GM19468 (cell line): Measurements from ENCODE around the gene TTC16.

ENCODE experiments used
- ATAC-seq: cut with Tn5 transposase; IDR thresholded peaks from one replicate; pipeline ENCODE4 v1.9.1; 2021; ENCODE audit warnings: mild to moderate bottlenecking, moderate library complexity, moderate number of reproducible peaks; ENCODE audit not compliant: unreplicated experiment; ENCODE audit errors: extremely low read depth

Gene TTC16

GRCh38 chr9:127716412-127716811, 533 bp downstream of the TTC16 start:
- no peak for ATAC-seq

GRCh38 chr9:127717766-127718165, 1.9 kb downstream of the TTC16 start:
- no peak for ATAC-seq

DNA sequence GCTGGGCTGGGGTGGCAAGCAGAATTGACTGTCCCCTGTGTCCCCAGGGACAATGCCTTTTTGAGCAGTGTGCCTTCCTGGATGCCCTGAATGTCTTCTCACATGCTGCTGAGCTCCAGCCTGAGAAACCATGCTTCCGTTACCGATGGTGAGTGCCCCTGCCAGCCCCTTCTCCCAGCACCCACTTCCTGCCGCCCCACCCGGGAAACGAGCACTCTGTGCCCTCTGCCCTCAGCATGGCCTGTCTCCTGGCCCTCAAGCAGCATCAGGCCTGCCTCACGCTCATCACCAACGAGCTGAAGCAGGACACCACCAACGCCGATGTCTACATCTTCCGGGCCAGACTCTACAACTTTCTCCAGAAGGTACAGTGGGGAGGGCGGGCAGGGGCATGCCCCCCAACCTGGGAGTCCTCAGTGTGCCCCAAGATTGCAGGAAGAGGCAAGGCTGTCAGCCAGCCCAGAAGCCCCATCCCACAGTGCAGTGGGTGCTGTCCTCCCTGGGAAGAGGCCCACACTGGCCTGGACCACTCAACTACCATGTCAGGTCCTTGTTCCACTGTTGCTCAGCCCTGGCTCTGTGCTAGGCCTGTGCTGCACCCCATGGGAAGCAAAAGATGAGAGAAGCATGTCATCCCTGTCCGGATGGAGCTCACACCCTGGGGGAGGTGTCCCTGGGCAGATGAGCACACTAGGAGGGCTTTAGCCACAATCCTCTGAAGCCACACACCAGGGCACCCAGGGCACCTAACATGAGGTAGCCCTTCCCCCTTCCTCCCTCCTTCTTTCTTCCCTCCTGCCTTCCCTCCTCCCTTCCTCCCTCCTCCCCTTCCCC, 4.4 kb downstream of the TTC16 start:
- ATAC-seq, result no peak

DNA sequence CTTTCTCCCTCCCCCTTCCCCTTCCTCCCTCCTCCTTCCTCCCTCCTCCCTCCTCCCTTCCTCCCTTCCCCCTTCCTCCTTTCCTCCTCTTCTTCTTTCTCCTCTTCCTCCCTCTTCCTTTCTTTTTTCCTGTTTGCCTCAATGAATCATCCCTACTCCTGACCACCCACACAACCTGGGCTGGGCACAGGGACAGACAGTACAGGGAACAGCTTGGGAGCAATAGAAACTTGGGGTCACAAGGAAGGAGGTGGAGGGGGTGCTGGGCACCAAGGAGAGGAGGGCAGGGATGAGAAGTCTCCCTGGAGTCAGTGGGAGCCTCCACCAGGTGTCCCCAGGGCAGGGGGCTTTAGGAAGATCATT, 5.0 kb downstream of the TTC16 start:
- no peak for ATAC-seq

- no peak for ATAC-seq
Measured at GRCh38 chr9:127721391-127721821, 5.5 kb downstream of the TTC16 start.

DNA sequence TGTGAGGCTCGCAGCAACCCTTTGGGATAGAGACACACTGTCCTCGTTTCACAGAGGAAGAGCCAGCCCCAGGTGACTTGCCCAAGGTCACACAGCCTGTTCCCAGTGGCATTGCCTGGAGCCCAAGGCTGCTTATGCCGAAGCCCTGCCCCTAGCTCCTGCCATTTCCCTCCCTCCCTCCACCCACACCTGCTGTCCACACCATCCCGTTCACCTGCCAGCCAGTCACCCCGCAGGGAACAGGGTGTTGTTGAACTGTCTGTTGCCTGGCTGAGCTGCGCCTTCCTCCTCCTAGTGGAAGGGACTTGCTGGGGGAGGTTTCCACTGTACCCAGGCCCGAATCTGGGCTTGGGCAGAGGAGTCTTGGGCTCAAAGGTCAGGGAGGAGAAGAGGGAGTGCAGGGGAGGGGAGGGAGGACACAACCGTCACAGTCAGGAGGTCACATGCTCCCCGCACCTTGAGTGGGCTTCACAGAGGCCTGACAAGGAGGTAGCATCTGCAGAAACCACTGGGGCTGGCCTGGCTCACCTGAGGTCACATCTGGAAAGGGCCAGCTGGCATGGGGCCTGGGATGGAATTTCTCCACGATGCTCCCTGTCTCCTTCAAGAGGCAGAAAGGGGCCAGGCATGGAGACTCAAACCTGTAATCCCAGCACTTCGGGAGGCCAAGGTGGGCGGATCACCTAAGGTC, 6.3 kb downstream of the TTC16 start:
- no peak for ATAC-seq

- ATAC-seq, result no peak
Measured at GRCh38 chr9:127723013-127723412, 7.1 kb downstream of the TTC16 start.

DNA sequence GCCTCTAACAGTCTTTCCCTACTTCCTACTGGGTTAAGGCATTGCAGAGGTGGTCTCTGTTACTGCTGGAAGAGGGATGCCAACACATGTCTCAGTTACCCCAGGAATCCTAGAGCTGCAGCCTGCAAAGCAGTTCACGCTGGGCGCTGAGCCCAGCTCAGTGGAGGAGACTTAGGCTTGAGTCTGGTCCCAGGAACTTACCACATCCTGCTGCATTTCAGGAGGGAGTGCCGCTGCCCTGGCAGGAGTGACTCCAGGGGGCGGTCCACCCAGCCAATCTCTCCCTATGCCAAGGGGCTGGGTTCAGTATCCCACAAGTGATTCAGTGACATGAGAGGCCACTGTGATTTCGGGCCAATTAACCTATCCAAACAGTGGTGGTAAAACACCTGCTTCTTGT, 7.6 kb downstream of the TTC16 start:
- ATAC-seq, result no peak

DNA sequence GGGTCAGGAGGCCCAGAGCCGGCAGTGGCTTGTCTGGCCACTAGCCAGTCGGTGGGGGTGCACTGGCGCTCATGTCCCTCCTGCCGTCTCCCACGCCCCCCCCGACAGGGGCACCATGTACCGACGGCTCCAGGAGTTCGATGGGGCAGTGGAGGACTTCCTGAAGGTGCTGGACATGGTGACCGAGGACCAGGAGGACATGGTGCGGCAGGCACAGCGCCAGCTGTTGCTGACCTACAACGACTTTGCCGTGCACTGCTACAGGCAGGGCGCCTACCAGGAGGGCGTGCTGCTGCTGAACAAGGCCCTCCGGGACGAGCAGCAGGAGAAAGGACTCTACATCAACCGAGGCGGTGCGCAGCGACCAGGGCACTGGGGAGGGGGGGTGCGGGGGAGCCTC, 8.1 kb downstream of the TTC16 start:
- no peak for ATAC-seq

DNA sequence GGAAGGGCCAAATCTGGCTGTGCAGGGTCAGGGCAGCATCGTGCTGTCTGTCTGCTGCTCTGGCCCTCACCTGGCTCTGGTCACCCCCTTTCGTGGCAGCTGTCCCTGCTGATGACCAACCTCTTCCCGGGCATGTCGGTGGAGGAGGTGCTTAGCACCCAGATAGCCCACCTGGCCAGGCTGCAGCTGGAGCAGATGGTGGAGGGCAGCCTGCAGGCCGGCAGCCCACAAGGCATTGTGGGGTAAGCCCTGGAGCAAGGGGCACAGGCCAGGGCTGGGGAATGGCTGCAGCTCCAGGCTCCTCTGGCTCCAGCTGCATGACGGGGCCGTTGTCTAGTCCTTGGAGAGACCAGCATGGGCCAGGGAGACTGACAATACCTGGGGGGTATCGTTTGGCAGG, 11.0 kb downstream of the TTC16 start:
- no peak for ATAC-seq

DNA sequence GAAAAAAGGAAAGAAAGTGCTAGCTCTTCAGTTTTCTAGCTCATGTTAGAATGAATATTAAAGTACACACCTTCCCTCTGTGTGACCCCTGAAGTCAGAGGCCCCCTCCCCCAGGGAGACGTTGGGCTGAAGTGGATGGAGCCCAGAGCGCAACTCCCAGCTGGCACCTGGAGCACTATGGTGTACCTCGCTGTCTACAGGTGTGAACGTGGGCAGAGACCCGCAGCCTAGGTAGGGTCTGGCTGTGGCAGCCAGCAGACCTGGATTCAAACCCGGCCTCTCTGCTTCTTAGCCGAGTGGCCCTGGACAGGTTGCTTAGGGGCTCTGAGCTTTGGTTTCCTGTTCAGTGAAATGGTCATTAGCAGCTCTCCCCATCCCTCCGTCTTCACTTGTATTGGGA, 12.9 kb downstream of the TTC16 start:
- ATAC-seq, result no peak

DNA sequence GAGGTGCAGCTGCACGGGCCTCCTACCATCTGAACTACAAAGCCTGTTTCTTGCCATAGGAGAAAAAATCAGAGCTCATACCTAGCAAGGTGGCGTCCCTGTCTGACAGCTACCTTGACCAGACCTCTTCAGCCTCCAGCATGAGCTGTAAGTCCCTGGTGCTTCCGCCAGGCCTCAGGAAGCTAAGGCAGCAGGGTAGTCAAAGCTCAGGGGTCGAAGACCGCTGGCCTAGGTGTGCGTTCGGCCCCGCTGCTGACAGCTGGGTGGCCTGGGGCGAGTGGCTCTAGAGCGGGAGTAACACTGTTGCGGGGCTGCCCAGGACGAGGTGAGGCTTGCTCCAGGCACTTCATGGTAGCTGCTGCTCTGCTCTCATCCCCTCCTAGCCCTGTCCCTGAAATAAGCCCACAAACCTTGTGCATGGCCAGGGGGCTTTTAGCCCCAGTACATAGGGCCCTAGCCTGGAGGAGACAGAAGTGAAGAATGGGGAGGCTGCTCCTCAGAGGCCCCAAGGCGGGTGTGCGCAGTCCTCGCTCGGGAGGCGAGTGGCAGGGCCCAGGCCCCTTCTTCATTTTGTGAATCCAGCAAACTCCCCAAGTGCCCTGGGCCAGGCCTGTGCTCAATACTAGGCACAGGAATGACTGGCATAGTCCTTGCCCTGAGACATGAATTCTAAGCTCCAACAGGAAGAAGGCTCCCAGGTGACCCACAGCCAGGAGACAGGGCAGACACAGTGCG, 13.8 kb downstream of the TTC16 start:
- no peak for ATAC-seq

DNA sequence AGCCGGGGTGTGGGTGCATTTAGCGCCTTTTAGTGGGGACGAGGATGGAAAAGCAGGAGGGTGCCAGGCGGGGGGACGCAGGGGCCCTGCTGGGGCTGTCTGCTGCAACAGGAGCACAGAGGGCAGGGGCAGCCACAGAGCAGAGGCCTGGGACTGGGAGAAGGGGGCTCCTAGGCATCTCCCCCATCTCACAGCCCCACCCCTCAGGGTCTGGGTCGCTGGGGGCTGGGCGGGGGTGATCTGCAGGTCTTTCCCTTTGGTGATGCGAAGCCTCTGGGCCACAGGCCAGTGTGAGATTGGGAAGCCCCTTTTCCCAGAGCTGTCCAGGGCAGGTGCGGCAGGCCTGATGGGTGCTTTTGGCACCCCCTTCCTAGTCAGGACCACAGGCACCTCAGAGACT, 14.4 kb downstream of the TTC16 start:
- no peak for ATAC-seq

DNA sequence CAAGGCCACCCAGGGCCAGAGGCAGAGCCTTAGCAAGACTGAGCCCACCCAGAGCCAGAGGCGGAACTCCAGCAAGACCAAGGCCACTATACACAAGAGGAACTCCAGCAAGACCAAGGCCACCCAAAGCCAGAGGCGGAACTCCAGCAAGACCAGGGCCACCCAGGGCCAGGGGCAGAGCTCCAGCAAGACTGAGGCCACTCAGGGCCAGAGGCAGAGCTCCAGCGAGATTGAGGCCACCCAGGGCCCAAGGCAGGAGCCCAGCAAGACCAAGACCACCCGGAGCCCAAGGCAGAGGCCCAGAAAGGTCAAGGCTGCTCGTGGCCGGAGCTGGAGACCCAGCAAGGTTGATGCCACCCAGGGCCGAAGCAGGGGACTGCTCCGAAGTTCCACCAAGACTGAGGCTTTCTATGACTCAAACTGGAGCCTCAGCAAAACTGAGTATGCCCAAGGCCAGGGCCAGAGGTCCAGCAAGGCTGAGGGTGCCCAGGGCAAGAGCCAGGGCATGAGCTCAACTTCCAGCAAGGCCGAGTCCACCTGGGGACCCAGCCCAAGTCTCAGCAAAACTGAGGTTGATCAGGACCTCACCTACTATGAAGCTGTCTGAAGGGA, 15.0 kb downstream of the TTC16 start:
- ATAC-seq, result no peak

- no peak for ATAC-seq
Measured at GRCh38 chr9:127731938-127732337, 16.1 kb downstream of the TTC16 start.

DNA sequence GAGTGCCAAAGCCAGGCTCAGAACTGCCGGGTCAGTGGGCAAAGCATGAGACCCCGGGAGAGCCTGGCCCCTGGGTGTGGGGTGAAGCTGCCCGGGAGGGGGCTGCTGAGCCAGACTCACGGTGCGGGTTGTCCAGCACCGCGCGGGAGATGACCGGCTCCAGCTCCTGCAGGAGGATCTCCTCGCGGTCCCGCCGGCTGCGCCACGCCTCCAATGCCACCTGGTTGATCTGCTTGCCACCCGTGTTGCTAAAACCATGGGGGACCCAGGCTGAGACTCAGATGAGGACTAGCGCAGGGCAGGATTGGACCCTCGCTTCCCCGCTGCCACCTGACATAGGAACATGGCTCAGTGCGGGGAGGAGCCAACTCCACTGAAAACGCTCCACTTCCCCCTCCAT, 16.6 kb downstream of the TTC16 start:
- ATAC-seq, result no peak

DNA sequence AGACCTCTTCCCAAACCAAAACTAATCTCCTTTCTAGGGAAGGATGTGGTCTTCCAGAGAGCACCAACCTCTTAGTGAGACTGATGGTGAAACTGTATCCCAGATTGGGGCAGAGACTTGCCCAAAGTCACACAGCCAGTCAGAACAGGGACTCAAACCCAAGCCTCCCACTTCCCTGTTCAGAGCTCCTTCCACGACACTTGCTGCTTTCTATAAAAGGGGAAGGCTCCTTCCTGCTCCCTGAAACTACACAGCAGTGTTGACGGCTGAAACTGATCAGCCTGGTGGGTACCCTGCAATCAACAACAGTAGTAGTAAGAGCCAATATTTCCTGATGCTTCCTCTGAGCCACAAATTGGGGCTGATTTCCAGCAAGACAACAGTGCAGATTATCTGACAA, 17.7 kb downstream of the TTC16 start:
- ATAC-seq, result no peak

DNA sequence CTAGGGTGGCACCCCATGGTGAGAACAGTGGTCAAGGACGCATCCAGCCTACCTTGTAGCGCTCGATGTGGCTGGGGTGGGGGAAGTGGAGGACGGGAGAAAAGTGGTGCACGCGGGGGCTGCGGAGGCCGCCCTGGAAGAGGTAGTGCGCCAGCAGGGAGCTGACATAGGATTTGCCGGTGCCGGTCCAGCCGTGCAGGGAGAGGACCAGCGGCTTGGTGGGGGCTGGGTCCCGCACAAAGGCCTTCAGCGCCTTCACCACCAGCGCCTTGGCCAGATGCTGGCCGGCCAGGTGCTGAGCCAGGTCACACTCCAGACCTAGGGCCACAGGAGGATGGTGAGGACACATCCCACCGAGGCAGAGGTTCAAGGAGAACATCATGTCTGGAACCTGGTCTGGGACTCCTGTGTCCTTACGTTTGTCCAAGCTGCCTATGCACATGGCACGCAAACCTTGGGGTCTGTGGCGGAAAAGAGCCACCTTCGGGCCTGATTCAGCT, 18.4 kb downstream of the TTC16 start:
- ATAC-seq, result no peak

- peak; percentile 76 for ATAC-seq
Measured at GRCh38 chr9:127734747-127735529, 19.1 kb downstream of the TTC16 start, which contains the start of gene TOR2A. TSS of gene TOR2A (minus strand) at chr9:127735294. CDS start at chr9:127735270, 24 bp downstream.
